Measurements from ENCODE around the gene PLA1A.
"Not testable (repeated sequence)": the region's sequence is repeated elsewhere in the genome, so short reads cannot be mapped to it uniquely, and the experiment has no call there.

Gene PLA1A

DNA sequence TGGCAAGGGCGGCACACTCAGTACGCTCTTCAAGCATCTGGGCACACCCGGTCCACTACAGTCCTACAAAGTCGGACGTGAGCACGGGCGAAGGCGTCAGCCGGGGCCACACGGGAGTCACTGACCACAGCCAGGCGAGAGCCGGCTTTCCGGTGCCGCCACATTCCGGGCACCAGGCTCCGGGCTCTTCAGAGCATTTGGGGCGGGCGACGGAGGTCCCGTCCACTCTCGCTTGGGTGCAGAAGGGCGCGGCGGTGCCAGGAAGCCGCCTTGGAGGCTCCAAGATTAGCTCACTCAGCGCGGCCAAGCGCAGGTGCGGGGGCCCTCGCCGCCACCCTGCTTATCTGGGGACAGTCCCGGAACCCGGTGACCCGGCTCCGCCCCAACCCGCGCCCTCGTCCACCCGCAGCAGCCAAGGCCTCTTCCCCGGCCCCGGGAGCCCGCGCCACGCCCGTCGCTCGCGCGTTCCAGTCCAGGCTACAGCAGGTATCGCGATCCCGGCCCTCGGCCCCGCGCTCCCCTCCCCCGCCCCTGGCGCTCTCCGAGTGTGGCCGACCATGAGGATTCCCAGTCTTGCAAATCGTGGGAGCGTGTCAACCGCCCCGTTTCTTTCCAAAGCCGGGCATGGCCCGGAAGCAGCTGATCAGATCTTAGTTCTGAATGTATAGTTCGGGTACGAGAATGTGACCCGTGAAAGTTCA is 18.2 kb upstream of the PLA1A start, which contains the start of gene ADPRH:
Gene ADPRH (plus strand): TSS at position 127 of the 701 bp plus-strand sequence. CDS start 2,678 bp downstream, outside the sequence.
- no peak for DNase-seq

DNA sequence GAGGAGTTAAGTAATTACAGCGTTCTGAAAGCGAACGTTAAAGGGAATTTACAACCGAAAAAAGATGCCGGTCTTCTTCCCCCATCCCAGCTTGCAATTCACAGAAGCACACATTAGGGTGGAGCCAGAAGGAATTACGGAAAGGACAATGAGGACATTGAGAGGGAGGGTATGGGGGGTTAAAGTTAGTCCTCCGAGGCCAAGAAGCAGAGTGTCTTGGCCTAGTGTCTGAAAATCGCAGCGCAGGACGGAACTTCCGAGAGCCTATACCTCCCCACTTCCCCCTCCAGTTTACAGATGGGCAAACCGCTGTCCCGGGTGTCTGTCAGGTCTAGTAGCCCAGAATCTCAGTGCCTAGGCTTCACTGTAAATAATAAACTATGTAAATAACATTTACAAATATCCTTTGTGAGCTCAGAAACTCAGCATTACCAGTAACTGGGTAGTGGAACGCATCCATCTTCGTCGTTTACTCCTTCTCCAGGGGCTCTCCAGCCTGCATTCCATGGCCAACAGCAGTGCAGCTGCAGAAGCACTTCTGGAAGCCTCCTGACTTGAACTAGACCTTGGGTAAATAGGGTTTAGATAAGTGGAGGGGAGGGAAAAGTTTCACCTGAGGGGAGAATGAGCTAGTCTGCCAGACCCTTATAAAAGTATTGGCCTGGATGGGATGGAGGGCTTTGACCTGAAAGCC is 17.5 kb upstream of the PLA1A start:
- no peak for DNase-seq

DNA sequence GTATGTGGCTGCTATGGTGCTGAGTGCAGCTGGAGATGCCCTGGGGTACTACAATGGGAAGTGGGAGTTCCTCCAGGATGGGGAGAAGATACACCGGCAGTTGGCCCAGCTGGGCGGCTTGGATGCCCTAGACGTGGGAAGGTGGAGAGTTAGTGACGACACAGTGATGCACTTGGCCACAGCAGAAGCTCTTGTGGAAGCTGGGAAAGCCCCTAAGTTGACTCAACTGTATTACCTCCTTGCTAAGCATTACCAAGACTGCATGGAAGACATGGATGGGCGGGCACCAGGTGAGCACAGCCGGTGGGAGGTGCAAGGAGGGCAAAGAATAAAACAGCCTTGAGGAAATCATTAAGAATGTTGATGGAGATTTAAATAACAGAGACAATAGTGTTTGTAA is 15.5 kb upstream of the PLA1A start:
- no peak for DNase-seq

DNA sequence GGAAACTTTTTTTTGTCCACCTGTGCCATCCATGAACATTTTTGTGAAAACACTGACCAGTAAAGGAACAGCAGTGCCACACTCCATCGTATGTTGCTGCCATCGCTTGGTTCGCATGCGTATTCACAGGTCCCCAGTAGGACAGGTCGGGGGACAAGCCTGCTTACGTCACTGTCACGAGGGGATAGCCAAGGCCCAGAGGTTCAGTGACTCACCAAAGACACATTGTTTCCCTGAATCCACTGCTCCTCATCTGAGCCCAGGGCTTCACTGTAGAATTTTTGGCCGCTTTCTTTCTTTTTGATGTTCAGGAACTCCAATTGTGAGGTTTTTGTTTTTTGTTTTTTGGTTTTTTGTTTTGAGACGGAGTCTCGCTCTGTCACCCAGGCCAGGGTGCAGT is 12.5 kb upstream of the PLA1A start:
- DNase-seq = no peak

DNA sequence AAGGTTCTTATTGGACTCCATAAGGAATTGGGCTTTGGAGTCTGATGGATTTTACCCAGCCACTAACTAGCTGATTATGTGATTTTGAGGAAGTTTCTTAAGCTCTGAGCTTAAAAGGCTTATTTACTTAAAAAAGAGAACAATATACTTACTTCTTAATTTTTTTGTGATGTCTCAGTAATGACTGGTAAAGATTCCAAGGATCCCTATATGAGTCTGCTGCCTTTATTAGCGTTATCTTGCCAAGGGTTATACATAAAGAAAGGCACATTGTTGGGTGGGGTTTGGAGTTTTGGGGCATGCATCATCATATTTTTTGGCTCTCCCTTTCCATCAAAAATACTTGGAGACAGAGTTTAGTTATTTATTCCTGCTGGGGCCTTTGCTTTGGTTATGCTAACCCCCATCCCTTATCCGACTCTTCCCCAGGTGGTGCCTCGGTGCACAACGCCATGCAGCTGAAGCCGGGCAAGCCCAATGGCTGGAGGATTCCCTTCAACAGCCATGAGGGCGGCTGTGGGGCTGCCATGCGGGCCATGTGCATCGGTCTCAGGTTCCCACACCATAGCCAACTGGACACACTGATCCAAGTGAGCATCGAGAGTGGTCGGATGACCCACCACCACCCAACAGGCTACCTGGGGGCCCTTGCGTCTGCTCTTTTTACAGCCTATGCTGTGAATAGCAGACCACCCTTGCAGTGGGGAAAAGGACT is 11.7 kb upstream of the PLA1A start:
- no peak for DNase-seq

DNA sequence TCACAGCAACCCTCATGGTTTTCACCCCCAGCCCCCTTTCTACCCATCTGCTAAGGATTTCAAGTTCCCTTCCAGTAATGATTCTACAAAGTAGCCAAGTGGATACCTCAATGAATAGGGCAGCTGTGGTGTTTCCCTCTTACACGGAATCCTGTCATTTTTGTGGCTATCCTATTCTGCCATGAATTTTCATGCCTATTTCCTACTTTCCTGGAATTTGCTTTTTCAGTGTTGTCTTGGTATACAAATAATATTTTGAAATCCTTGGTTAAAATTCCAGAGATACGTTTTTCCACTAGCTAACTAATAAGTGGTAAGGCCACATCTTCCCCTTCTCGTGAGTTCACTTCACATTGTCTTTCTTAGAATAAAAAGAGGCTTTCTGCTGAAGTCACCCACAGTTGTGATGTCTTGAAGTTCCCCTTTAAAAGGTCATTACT is 10.9 kb upstream of the PLA1A start:
- DNase-seq = no peak

DNA sequence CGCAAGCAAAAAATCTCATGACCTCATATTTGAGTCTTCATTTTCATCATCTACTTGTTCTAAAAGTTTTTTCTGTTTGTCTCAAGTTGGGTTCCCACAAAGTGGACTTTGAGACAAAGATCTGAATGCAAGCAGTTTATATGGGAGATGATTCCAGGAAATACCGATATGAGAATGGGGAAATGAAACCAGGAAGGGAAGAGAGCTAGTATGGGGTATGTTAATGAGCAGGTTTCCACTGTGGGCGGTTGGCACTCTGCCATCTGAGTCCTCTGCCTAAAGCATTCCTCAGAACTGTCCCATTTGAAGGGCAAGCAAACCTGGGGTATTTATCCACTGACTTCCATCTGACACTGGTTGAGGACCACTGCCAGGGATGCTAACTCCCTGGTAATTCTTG is 9.6 kb upstream of the PLA1A start:
- DNase-seq = no peak

DNA sequence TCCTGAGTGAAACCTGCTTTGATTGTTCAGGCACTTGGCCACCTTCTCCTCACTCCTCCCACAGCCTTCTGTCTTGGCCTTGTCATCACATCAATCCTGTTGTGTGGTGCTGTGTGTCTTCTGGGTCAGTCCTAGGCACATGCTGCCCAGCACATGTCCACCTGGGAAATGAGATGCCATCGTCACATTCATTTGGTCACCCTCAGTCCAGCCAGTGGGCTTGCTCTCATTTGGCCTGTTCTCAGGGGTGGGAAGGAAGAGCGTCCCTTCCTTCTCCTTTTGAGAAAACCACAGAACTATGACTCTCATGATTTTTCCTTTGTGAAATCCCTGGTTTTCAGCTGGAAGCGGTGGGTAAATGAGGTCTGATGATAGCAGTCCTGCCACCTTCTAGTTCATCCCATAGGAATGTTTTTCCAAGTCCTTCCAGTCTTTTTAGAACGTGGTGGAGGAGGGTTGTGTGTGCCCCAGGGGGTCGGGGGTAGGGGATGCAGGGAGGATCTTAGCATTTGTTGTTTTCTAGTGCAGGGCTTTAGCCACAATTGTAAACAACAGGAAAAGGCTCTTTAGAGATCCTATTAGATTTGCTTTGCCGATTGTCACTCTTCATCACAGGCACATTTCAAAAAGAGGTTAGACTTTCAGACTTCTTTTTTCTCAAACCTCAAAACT is 8.4 kb upstream of the PLA1A start:
- DNase-seq = no peak

DNA sequence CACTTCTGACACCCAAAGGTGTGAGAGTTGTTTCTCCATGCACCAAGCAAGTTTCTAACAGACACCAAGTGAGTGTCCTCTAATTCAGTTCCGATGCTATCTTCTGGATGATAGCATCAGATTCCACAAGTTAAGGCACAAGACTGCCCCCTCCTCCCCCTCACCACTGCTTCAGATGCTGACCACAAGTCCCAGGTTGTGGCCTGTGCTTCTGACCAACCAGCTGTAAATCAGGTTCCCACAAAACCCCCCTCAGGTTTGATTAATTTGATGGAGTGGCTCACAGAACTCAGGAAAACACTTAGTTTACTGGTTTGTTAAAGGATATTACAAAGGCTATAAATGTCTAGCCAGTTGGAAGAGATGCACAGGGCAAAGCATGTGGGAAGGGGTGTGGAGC is 7.0 kb upstream of the PLA1A start:
- DNase-seq = no peak

DNA sequence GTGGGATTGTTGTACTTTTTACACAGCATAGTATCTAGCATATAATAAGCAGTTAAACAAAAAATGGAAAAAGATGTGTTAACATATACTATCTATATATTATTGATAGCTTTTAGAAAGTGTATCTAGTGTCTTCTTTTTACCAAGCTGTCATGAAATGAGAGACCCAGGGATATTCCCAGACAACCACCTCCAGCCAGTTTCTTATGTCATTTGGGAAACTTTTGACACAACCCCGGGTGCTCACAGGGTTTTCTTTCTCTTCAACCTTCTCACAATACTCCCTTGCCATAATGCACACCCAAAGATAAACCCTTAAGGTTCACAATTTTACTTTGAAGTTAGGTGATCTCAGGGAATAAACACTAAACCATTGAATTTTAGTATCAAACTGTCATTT is 4.8 kb upstream of the PLA1A start:
- no peak for DNase-seq

DNA sequence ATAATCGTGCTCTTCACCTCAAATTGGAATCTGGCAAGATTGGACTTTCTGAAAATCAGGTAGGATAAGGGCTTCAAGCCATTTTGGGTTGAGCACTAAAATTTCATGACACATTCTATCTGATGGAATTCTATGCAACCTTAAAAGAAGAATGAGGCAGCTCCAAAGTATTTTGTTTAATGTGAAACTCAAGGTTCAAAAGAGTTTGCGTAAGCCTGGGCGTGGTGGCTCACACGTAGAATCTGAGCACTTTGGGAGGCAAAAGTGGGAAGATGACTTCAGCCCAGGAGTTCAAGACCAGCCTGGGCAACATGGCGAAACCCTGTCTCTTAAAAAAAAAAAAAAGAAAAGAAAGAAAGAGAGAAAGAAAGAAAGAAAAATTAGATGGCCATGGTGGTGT is 3.6 kb upstream of the PLA1A start:
- no peak for DNase-seq

DNA sequence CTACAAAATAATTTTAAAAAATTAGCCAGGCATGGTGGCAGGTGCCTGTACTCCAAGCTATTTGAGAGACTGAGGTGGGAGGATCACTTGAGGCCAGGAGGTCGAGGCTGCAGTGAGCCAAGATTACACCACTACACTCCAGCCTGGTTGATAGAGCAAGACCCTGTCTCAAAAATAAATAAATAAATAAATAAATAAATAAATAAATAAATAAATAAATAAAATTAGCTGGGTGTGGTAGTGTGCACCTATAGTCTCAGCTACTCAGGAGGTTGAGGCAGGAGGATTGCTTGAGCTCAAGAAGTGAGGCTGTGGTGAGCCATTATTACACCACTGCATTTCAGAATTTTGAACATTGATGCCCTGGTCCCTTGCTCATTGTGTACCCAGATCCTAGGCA is 2.8 kb upstream of the PLA1A start:
- DNase-seq = not testable (repeated sequence)

DNA sequence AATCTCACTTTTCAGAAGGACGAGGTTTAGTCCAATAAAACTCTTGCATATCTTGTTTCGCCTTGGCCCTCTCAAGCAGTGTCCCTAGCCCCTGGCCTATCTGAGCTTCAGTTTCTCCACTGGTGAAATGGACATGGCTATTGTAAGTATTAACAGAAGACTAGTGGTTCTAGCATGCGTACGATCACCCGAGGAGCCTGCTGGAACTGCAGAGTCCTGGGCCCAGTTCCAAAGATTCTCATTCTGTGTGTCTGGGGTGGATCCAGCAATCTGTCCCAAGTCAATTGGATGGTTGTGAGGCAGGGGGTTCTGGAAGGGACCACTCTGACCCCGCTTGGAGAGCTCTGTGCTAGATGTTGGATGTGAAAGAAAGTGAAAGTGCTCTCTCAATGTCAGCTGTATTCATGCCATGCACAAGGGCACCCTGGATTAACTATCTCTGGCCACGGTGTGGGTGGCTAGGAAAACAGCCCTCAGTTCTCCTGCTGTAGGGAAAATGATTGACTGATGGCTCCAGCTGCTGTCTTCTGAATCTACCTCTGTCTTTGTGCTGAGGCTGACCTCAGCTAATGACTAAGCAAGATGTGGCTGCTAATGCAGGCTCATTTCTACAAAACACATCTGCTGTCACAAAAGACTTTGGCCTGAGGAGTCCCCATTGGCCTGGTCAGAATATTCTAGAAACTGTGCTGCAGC is 1.9 kb upstream of the PLA1A start:
- DNase-seq = no peak

DNA sequence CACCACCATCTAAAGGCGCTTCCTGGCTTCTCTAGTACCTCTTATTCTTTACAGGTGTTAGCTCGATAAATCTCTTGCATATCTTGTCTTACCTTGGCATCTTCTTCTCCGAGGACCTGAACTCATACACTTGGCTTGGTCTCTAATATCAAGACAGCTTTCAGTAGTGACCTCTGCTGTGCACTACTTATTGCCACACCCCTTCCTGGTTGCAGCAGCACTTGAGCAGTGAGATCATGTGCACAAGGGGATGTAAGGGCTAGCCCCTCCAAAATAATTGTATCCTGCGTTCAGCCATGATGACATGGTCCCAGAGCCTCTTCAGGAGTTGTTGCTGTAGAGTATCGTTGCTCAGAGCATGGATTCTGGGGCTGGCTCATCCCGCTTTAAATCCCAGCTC is 1.3 kb upstream of the PLA1A start:
- DNase-seq = no peak

DNA sequence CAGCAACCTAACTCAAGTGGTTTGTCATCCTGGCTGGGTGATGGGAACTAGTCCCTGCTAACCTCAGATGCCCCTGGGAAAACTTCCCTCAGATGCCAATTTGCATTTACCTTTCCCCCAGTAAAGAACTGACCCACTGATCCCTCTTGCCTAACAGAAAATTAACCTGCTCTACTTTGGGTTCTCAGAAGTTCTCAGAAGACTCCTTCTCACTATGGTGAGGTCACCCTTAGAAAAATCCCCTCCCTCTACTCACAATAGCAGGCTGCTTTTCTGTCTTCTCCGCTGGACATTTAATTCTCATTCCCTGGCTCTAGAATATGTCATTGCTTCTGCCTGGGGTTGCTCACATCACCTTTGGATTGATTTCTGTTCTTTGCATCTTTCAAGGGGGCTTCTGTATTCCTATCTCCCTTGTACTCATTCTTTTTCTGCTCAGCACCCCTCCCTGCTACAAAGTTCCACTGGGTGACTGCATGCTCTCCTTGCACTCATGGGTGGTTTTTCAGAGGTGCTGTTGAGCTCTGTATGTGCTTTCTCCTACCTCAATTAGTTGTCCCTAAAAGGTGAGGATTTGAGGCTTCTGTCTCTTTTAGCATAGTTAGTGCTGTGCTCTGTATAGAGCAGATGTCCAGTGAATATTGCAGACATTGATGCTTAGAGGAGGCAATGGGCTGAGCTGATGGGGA is 869 bp downstream of the PLA1A start:
- DNase-seq = no peak

DNA sequence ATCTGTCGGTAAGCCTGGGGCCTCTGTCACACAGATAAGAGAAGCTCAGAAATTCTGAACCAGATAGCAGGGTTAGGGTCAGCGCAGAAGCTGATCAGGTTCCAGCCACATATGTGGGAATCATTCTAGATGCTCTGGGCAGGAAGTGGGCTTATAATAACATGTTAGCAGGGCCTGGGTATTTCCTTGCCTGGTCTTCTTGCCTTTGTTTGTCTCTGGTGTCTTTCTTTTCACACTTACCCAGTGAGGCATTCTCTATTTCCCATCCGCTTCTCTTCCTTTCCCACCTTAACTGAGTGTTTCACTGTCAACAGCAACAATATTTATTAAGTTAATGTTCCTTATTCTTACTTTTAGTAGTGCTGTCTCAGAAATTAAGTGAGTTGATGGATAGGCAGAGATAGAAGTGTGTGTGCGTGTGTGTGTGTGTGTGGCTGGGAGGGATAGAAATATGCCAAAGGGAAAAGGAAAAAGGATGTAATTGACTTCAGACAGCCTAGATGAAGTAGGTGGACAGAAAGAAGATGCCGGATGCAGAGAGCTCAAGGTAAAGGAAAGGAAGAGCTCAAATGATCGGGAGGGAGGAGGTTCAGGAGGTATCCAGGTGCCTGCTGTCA is 2.0 kb downstream of the PLA1A start:
- no peak for DNase-seq

DNA sequence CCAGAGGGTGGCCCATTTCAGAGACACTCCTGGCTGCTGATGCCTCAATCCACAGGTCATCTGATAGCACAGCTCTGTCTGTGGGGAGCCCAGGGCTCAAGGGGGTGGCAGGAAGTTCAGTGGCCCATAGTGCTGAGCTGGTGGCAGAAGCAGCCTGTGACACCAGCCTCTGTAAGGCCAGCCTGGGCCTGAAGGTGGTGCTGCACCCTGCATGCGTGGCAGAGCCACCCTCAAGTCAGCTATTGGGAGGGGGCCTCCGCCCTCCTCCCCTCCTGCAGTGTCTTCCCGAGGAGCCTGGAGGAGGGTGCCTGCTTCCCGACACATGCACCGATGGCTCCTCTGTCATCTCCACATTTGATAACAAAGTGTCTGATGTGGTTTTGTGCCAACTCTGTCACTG is 3.0 kb downstream of the PLA1A start:
- DNase-seq = no peak

DNA sequence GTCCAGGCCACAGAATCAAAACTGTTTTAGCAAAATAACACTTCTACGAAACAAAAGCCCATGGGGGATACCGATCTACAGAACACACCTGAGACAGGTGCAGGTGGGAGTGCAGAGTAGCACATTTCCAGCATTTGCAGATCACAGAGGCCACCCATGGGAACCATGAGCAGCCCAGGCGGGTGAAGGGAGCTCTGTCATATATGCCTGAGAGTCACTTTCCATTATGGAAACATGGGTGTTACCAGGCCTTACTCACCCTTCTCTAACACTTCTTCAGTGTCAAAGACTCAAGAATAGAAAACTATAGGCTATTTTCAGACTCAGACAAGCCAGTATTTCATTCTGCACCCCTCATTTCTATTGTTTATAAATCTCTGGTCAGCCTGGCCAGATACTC is 3.5 kb downstream of the PLA1A start:
- no peak for DNase-seq

DNA sequence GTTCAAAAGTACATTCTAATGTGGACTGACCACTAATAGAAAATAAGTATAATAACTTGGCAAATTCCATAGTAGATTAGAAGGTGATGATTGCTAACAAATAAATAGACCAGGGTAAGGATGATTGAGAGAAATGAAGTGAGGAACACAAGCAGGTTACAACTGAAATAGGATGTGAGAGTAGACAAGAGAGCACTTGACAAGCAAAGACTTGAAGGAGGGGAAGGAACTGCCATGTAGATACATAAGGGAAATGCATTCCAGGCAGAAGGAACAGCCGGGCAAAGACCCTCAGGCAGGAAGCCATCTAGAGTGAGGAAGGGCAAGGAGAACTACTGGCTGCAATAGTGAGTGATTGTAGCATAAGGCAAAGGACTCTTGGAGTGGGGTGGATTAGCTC is 5.0 kb downstream of the PLA1A start:
- DNase-seq = no peak

DNA sequence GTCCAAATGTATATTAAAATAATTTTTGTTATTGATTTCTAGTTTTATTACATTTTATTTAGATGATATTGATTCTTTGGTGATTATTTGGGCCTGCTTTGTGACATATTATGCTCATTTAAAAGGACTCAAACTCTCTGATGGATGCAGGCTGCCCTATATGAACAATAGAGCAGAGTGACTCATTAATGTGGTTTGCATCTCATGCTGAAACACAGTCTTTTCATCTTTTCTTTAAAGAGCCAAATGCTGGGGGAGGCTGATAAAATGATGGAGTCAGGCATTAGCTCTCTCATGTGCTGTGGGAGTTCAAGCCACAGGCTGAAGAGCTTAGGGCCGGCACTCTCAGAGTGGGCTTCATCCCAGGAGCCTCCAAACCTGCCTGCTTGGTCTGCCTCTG is 7.2 kb downstream of the PLA1A start:
- no peak for DNase-seq

DNA sequence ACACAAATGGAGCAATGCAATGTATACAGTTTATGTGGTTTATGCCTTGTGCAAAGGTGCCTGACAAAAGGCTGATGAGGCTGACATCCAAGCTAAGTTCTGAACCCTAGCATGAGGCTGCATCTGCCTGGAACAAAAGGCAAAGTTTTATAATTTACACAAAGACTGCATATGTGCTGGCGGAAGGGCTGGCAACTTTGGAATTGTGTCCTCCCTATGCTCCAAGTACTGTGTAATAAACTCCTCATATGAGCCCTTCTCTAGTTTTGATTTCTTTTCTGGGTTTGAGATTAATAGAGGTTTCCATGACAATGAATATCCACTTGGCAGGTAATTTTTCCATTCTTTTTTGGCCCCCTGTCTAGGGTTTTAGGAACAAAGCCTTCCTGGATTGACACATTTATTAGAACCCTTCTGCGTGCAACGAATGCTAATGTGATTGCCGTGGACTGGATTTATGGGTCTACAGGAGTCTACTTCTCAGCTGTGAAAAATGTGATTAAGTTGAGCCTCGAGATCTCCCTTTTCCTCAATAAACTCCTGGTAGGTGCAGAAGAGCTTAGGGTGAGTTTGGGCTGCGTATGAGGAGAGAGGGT is 10.8 kb downstream of the PLA1A start:
- DNase-seq = no peak
